ENCODE data around the gene DXO.
A peak's percentile ranks its signal among the peaks of the same experiment; 100 is the strongest.
"Not testable (repeated sequence)": the region's sequence is repeated elsewhere in the genome, so short reads cannot be mapped to it uniquely, and the experiment has no call there.

The DXO gene

DNA sequence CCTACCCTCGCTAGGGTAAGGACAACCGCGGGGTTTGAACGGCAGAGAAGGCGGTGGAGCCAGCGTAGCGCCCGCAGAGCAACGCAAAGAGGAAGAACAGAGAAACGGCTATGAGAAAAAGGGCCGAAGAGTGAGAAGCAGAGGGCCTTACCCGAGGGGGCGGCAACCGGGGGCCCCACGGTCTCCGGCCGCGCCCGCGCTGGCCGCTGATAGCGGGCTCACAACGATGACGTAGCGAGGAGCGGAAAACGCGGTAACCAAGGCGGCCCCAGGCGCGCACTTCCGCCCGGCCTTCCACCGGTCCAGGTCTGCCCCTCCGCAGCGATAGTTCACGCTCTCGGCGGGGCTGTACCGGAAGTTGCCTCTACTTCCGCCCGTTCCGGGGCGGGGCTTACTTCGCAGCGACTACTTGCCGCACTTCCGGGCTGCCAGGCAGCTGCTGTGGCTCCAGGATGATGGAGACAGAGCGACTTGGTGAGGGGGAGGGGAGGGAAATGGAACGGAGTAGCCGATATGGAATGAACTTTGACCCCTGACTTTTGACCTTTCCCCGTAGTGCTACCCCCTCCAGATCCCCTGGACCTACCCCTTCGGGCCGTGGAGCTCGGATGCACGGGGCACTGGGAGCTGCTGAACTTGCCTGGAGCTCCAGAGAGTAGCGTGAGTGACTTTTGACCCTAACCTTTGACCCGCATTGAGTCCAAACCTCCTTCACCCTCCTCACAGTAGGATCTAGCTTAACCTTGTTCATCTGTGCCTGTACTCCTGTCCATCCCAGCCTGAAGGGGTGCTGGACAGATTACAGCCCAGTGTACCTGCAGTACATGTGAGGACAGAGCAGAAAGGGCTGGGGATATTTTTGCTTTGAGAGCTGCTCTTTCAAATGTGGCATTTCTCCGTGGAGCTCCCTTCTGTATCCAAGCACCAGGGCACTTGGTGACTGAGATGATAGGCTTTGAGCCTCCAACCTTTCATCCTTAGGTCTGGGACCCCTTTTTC is 12.9 kb downstream of the DXO start, which contains the start of the genes NELFE and SKIC2:
Gene NELFE, minus strand, starts transcription at position 231 of the 999 bp plus-strand sequence. CDS start 525 bp downstream, outside the sequence.
Gene SKIC2, plus strand, starts transcription at position 435 of the 999 bp plus-strand sequence. Its CDS starts 18 bp downstream, at position 453.
- peak; percentile 95 to 99 for DNase-seq (ENCODE audit: low read depth in 2 of 2)

DNA sequence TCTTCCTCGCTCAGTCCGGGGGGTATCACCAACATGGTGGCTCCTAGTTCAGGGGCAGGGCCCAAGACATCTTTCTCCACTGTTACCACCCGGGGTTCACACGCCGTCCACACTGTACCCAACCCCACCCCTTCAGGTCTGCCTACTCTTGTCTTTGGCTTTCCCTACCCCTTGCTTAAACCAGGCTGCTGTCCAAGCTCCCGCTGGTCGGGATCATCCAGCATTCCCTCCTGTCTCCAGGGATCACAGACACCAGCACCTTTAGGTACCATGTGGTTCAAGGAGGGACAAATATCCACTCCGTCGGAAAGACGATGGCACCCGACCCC is 13.6 kb downstream of the DXO start:
- no peak for DNase-seq (ENCODE audit: low read depth in 2 of 2)

DNA sequence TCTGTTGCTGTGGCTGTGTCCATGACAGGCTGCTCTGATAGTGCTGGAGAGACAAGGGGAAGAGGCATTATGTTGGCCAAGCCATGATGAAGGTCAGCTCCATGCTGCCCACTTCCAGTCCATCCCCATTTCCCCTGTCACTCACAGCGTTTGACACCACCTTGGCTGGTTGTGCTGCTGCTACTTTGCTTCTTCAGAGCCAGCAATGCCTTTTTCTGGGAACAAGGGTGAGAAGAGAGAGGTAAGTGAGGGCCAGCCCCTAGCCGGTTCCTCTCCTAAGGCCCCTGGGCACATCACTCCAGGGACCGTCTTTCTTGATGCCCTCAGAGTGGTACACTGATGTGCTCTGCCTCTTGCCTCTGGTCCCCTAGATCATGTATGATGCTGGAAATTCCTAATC is 15.1 kb downstream of the DXO start:
- no peak for DNase-seq (ENCODE audit: low read depth in 2 of 2)

DNA sequence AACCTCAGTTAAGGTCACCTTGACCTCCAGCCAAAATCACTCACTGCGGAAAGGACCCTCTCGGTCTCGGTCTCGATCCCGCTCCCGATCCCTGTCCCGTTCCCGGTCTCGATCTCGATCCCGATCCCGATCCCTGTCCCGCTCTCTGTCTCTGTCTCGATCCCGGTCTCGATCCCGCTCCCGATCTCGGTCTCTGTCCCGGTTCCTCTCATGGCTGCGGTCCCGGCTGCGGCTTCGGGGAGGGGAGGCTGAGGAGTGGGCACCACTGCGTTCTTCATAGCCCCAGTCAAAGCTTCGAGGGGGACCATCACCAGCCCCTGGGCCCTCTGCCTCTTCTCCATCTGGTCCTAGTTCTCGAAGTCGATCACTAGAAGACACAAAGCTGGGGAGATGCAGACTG is 17.4 kb downstream of the DXO start:
- DNase-seq (ENCODE audit: low read depth in 2 of 2), result no peak

DNA sequence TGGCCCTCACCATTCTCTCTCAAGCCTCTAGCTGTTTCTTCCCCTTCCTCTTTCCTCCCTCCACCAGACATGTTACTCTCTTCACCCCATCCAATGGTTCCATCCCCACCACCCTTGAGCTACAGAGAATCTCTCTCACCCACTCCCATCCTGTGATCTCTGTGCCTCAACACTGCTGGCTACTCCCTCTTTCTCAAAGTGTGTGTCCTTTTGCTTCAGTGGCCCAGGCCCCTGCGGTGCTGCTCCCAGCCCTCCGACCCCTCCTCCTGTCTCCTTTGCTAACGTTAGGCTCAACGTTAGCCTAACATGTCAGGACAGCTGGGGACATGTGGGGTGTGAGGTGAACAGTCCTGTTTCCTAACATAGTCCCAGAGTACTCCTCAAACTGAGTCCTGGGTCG is 19.0 kb downstream of the DXO start:
- no peak for DNase-seq (ENCODE audit: low read depth in 2 of 2)

DNA sequence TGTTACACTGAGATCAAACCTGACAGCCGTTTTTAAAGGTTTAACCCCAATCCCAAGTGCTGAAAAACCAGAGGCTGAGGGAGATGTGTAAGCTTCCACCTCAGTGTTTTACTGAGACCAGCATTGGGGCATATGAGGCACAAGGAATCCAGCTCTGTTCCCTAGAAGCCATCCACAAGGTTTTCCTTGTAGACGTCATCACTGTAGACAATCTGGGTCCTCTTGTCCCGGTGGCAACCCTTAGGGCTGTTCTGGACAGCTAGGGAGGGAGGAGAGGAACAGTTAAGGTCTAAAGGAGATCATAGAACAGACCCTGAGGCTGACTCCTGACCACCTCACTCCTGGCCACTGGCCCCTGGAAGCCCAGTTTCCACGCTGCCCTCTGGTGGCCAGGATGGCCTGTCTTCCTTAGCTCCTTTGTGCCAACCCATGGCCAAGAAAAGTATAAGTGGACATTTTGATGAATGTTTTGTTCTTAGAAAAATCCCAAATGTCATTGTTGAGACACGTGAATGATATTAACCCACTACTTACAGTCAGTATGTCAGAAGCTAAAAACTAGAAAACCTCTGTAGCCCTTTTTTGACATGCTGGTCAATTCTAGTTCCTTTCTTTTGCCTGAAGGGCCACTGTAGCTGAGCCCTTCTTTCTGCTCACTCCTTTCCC is 19.7 kb downstream of the DXO start:
- DNase-seq (ENCODE audit: low read depth in 2 of 2), result no peak

DNA sequence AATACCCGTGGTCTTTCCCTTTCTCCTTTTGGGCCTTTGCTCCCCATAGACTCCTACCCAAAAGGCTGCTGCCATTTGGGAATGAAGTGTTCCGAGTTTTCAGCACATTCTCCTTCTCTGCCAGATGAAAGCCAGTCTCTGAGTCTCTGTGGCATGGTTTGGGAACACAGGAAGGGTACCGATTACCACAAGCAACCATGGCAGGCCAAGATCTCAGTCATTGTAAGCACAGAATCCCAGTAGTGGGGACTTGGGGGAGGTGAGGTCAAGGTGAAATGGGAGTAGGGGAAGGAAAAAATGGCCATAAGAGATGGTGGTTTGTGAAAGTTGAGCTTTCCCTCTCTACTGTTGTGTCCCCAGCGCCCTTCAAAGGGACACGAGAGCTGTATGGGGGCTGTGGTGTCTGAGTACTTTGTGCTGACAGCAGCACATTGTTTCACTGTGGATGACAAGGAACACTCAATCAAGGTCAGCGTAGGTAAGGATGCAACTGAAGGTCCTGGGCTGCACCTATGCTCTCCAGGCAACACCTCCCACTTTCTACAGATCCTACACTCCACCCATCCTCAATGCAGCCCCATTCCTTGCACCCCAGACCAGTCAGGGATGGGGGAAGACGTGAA is 21.9 kb downstream of the DXO start:
- no peak for DNase-seq (ENCODE audit: low read depth in 2 of 2)

DNA sequence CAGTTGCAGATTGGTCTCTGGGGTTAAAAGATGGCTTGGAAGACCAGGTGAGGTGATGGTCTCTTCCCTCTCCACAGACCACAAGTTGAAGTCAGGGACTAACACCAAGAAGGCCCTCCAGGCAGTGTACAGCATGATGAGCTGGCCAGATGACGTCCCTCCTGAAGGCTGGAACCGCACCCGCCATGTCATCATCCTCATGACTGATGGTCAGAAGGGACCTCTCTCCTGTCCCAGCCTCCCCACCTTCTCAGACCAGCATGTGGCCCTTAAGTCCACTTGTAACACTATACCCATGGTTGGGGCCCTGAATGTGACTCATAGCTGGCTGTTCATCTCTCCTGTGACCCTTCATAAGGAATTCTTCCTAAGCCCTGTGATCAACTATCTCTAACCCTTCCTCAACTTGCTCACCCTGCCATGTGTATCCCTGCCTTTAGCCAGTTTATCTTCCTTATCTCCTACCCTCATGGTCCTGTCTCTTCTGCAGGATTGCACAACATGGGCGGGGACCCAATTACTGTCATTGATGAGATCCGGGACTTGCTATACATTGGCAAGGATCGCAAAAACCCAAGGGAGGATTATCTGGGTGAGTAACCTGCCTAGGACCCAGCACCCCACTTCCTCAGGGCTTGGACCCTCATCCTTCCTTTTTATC is 23.1 kb downstream of the DXO start:
- DNase-seq (ENCODE audit: low read depth in 2 of 2), result no peak

DNA sequence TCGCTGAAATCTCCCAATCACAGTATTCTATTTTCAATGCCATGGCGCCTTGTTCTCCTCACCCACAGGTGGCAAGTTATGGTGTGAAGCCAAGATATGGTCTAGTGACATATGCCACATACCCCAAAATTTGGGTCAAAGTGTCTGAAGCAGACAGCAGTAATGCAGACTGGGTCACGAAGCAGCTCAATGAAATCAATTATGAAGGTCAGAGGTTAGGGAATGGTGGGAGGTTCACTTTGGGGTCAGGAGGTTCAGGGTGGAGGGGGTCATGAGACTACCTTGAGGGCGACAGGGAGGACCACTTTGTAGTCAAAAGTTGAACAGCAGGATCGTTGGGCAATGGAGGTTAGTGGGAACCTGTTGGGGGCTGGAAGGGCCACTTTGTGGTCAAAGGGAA is 23.6 kb downstream of the DXO start:
- no peak for DNase-seq (ENCODE audit: low read depth in 2 of 2)

DNA sequence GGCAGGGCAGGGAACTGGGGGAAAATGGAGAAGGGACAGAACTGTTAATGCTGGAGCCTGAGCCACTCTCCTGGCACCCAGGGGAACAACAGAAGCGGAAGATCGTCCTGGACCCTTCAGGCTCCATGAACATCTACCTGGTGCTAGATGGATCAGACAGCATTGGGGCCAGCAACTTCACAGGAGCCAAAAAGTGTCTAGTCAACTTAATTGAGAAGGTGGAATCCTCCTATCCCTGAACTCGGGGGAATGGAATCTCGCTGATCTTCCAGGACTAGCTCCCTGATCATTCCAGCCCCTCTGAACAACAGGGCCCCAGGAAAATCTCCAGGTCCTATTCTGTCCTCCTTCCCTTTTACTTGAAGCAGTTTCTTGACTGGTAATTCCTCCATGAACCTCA is 24.1 kb downstream of the DXO start:
- no peak for DNase-seq (ENCODE audit: low read depth in 2 of 2)

DNA sequence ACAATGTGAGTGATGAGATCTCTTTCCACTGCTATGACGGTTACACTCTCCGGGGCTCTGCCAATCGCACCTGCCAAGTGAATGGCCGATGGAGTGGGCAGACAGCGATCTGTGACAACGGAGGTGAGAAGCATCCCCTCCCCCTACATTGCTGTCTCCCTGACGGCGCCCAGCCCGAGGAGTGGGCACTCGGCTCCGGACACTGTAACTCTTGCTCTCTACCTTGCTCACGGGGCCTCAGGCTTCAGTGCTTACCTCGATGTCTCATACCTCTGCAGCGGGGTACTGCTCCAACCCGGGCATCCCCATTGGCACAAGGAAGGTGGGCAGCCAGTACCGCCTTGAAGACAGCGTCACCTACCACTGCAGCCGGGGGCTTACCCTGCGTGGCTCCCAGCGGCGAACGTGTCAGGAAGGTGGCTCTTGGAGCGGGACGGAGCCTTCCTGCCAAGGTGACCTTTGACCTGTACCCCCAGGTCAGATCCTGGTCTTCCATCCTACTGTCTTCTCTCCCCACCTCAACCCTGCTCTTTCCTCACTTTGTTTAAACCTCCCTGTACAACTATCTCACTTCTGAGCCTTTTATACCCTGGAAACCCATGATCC is 24.8 kb downstream of the DXO start:
- no peak for DNase-seq (ENCODE audit: low read depth in 2 of 2)

DNA sequence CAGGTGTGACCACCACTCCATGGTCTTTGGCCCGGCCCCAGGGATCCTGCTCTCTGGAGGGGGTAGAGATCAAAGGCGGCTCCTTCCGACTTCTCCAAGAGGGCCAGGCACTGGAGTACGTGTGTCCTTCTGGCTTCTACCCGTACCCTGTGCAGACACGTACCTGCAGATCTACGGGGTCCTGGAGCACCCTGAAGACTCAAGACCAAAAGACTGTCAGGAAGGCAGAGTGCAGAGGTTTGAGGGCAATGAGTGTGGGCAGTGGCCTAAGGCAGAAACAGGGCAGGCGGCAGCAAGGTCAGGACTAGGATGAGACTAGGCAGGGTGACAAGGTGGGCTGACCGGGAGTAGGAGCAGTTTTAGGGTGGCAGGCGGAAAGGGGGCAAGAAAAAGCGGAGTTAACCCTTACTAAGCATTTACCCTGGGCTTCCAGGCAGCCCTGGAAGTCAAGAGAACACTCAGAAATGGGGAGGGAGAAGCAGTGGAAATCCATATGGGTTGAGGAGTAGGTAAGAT is 25.5 kb downstream of the DXO start:
- no peak for DNase-seq (ENCODE audit: low read depth in 2 of 2)

DNA sequence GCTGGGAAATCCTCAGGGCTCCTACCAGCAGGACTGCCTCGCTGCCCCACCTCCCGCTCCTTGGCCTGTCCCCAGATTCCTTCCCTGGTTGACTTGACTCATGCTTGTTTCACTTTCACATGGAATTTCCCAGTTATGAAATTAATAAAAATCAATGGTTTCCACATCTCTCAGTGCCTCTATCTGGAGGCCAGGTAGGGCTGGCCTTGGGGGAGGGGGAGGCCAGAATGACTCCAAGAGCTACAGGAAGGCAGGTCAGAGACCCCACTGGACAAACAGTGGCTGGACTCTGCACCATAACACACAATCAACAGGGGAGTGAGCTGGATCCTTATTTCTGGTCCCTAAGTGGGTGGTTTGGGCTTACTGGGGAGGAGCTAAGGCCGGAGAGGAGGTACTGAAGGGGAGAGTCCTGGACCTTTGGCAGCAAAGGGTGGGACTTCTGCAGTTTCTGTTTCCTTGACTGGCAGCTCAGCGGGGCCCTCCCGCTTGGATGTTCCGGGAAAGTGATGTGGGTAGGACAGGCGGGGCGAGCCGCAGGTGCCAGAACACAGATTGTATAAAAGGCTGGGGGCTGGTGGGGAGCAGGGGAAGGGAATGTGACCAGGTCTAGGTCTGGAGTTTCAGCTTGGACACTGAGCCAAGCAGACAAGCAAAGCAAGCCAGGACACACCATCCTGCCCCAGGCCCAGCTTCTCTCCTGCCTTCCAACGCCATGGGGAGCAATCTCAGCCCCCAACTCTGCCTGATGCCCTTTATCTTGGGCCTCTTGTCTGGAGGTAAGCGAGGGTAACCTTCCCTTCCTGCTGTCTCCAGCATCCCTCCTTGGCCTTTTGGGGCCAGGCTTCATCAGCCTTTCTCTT is 26.2 kb downstream of the DXO start, which contains the start of gene CFB:
Gene CFB, plus strand, starts transcription at position 589 of the 863 bp plus-strand sequence. Its CDS starts 127 bp downstream, at position 716.
- no peak for DNase-seq (ENCODE audit: low read depth in 2 of 2)

DNA sequence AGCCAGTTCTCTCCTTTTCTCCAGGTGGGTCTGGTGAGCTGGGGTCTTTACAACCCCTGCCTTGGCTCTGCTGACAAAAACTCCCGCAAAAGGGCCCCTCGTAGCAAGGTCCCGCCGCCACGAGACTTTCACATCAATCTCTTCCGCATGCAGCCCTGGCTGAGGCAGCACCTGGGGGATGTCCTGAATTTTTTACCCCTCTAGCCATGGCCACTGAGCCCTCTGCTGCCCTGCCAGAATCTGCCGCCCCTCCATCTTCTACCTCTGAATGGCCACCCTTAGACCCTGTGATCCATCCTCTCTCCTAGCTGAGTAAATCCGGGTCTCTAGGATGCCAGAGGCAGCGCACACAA is 26.8 kb downstream of the DXO start:
- no peak for DNase-seq (ENCODE audit: low read depth in 2 of 2)

DNA sequence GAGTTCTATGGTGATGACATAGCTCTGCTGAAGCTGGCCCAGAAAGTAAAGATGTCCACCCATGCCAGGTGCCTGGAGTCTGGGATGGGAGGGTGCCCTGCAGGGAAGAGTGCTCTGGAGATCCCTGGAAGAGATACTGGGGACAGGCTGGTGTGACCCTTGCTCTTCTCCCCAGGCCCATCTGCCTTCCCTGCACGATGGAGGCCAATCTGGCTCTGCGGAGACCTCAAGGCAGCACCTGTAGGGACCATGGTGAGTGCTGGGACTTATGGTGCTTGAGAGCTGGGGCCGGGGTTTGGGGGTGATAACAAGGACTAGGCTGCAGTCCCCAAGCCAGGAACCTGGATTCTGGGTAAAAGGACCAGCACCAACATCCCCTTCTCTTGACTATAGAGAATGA is 28.2 kb downstream of the DXO start:
- DNase-seq (ENCODE audit: low read depth in 2 of 2), result no peak

DNA sequence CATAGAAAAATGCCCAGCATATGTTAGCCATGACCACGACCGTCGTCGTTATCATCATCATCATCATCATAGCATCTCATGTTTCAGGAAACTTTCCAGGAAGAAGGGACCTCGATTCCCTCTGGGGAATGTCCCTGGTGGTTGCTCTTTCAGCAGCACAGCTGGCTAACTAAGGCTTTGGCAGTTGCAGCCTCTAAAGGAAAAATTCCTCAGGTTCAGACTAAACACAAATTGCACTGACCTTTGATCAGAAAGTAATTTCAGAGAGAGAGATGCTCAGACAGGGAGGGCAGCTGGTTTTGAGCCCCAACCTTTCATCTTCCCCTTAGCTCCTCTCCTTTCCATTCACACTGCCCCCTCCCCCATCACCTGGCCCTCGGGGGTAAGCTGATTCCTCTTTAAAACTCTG is 31.7 kb downstream of the DXO start:
- no peak for DNase-seq (ENCODE audit: low read depth in 2 of 2)

DNA sequence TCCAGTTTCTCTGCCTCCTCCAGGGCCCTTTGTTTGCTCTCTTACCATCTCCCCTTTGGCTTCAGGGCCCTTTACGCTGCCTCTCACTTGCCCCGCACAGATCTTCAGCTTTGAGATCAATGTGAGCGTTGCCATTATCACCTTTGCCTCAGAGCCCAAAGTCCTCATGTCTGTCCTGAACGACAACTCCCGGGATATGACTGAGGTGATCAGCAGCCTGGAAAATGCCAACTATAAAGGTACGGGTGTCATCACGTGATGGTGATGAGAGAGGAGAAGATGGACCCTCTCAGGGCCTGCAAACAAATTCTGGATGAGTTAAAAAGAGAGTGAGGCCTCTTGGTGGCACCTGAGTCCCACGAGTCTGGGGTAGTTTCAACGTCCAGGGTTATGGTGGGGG is 36.1 kb downstream of the DXO start:
- DNase-seq (ENCODE audit: low read depth in 2 of 2), result no peak

DNA sequence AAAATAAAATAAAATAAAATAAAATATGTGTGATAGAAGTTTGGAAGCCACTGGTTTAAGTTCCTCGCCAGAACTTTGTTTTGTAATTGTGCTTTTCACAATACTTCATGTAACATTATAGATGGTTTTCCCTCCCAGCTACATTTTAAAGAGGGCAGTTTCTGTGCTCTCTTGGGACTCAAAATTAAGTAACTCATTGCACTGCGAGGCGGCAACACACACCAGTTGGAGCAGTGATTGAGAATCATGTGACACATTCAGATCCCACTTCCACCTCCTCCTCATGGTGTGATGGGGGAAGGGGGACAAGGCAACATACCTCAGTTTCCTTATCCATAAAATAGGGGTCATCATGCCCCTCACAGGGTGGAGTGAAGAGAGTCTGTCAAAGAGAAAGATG is 36.9 kb downstream of the DXO start:
- DNase-seq (ENCODE audit: low read depth in 2 of 2), result no peak

DNA sequence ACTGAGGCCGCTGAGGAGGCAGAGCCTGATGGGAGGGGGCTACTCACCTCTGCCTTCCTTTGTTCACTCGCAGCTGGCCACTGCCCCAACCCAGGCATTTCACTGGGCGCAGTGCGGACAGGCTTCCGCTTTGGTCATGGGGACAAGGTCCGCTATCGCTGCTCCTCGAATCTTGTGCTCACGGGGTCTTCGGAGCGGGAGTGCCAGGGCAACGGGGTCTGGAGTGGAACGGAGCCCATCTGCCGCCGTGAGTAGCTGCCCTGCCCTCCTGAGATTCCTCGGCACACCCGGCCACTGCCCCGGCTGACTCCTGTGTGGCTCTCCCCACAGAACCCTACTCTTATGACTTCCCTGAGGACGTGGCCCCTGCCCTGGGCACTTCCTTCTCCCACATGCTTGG is 38.4 kb downstream of the DXO start:
- no peak for DNase-seq (ENCODE audit: low read depth in 2 of 2)

DNA sequence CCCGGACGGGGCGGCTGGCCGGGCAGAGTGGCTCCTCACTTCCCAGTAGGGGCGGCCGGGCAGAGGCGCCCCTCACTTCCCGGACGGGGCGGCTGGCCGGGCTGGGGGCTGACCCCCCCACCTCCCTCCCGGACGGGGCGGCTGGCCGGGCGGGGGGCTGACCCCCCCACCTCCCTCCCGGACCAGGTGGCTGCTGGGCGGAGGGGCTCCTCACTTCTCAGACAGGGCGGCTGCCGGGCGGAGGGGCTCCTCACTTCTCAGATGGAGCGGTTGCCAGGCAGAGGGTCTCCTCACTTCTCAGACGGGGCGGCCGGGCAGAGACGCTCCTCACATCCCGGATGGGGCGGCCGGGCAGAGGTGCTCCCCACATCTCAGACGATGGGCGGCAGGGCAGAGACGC is 39.8 kb downstream of the DXO start:
- not testable (repeated sequence) for DNase-seq (ENCODE audit: low read depth in 2 of 2)

All from stimulated activated CD8-positive, alpha-beta memory T cell treated with anti-CD3 and anti-CD28 coated beads, Interleukin-7, amount 100 ng/mL, for 1 hour (primary cell).